ENCODE results near the gene DAAM2.

Gene DAAM2

DNA sequence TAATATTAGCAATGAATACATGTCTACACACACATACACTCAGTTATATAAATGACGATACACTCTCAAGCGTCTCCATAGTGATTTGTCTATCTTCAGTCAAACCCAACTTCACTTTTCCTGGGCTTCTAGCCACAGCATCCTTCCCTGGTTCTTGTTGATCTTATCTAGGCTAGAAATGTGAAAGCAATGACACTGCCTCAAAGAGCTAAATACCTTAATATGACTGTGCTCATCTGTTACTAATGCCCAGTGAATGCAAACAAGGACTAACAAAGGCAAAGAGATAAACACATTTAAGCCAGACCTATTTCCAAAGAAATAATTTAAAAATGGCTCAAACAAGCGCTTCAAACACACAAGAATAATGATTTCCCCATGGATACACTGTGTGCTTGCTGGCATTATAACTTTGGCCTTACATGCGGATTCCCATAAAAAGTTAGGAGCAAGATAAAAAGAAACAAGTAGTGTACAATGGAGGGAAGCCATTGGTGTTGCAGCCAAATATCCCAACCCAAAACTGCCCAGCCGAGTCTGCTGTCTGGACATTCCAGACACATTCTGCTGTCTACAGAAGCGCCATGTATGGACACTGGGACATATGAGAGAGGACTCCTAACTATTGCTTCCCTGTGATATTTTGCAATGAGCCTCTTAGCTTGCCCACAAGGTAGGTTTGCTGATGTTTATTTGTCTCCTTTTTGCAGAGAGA, 19.5 kb upstream of the DAAM2 start:
- H3K4me3 ChIP-seq (replicated peaks in 1 of 2; ENCODE audit: low read depth in 2 of 2, low read length in 2 of 2): no peak overlapping the region
- no peak for DNase-seq (ENCODE audit: low read depth in 2 of 2)
- TF ChIP-seq, protein P1, sequence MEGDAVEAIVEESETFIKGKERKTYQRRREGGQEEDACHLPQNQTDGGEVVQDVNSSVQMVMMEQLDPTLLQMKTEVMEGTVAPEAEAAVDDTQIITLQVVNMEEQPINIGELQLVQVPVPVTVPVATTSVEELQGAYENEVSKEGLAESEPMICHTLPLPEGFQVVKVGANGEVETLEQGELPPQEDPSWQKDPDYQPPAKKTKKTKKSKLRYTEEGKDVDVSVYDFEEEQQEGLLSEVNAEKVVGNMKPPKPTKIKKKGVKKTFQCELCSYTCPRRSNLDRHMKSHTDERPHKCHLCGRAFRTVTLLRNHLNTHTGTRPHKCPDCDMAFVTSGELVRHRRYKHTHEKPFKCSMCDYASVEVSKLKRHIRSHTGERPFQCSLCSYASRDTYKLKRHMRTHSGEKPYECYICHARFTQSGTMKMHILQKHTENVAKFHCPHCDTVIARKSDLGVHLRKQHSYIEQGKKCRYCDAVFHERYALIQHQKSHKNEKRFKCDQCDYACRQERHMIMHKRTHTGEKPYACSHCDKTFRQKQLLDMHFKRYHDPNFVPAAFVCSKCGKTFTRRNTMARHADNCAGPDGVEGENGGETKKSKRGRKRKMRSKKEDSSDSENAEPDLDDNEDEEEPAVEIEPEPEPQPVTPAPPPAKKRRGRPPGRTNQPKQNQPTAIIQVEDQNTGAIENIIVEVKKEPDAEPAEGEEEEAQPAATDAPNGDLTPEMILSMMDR (IDR thresholded peaks at IDR 0.05; ENCODE audit: low read depth, low read length): no peak

DNA sequence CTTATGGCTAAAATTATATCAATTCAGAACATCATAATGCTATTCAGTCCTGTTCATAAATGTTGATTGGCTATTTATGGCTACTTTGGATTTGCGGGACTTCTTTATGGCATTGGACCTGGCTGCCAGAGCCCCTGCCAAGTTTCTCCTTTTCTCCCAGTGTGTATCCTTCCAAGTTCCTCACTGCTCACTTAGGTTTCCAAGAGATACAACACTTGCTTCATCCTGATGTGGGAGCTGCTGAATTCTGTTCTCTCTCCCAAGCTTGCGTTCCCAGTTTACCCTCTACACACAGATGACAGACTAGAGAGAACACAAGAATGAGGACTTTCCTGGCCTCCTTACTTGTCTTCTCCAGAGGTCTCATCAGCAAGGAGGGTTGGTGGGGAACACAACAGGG, 18.4 kb upstream of the DAAM2 start:
- no peak for DNase-seq (ENCODE audit: low read depth in 2 of 2)
- no peak overlapping the region for H3K4me3 ChIP-seq (replicated peaks in 1 of 2; ENCODE audit: low read depth in 2 of 2, low read length in 2 of 2)
- TF ChIP-seq, protein P1 (IDR thresholded peaks at IDR 0.05; ENCODE audit: low read depth, low read length): no peak

DNA sequence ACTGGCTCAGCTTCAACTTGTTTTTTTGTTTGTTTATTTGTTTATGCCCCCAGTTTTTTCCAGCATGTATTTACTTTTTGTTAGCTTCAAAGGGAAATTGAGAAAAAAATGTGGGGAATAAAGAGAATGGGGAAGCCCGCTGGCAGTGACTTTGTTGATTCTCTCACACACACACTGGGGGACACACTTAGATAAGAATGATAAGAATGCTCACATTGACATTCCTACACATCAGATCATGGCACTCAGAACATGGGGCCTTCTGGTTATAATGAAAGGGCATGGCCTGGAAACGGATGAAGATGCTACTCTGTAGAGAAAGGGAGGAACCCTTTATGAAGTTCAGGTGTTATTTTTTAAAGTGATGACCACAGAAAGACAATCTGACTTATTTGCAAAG, 15.6 kb upstream of the DAAM2 start:
- H3K4me3 ChIP-seq (replicated peaks in 1 of 2; ENCODE audit: low read depth in 2 of 2, low read length in 2 of 2): no peak overlapping the region
- TF ChIP-seq, protein P1 (IDR thresholded peaks at IDR 0.05; ENCODE audit: low read depth, low read length): no peak
- DNase-seq (ENCODE audit: low read depth in 2 of 2): no peak

DNA sequence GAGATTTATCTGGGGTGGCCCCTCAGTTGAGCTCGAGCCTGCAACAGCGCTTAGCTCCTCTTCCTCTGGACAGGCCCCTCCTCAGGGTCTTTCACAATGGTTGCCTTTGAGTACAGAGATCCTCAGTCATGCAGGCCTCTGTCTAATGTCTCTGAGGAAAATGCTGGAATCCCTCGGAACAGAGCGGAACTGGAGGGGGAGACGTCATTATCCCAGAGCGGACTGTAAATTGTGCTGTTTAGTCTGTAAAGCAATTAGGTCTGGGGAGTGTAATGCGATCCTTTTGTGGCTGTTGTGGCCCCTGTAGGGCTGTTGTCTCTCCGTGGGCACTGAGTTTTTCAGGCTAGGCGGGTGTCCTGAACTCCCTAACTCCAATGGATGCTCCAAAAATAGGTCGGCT, 15.0 kb upstream of the DAAM2 start:
- DNase-seq (ENCODE audit: low read depth in 2 of 2): no peak
- no peak overlapping the region for H3K4me3 ChIP-seq (replicated peaks in 1 of 2; ENCODE audit: low read depth in 2 of 2, low read length in 2 of 2)
- TF ChIP-seq, protein P1 (IDR thresholded peaks at IDR 0.05; ENCODE audit: low read depth, low read length): no peak

DNA sequence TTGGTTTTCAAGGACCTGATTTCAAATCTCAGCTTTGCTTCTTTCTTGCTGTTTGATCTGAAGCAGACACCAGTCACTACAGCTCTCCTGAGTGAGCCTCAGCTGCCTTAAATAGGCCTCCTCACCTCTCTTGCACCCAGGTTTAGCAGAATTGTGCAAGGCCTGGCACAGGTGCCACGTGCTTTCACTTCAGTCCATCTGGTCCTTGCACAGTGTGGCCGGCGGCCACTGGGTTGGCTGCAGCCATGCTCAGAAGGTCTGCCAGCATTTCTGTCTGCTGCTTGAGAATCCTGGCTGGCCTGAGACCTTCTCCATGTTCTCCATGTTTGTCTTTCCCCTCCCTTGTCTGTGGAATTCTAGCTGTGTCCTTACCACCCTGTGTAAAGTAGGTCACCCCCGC, 14.5 kb upstream of the DAAM2 start:
- DNase-seq (ENCODE audit: low read depth in 2 of 2): no peak
- TF ChIP-seq, protein P1 (IDR thresholded peaks at IDR 0.05; ENCODE audit: low read depth, low read length): no peak
- no peak overlapping the region for H3K4me3 ChIP-seq (replicated peaks in 1 of 2; ENCODE audit: low read depth in 2 of 2, low read length in 2 of 2)

DNA sequence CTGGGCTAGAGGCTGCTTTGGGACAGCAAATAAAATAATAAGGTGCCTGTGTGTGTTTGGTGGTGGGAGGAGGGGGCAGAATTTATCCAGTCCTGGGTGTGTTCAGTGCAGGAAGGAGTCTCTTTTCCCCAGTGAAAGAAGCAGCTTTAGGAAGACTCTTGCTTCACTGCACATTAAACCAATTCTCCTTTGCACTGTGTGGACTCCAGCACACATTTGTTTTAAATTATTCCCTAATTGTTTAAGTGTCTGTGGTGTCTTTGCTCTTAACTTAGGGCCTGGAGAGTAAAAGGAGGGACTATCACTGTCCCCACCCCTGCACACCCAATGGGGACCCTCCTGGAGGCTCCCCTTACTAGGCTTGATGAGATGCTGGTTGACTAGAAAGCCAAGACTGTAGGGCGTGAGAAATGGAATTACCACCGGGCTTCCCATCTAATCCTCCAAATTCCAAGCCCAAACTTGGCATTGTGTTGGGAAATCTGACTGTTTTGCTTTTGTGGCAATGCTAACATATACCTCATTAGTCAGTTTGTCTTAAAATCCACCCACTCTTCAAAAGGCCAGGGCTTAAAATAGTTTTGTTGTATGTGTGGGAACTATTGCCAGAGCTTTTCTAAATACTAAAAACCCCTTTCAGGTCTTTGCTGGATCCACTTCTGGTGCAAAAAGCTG, 13.5 kb upstream of the DAAM2 start:
- TF ChIP-seq, protein P1 (IDR thresholded peaks at IDR 0.05; ENCODE audit: low read depth, low read length): no peak
- H3K4me3 ChIP-seq (replicated peaks in 1 of 2; ENCODE audit: low read depth in 2 of 2, low read length in 2 of 2): no peak overlapping the region
- DNase-seq (ENCODE audit: low read depth in 2 of 2): no peak
